AG04449 (cell line): ENCODE measurements around the gene CPZ.

ENCODE experiments used
- CTCF ChIA-PET: fragments of 350-600 bp; formaldehyde crosslinking; extraction: SDS; loops from one replicate; lab custom pipeline; 2021; ENCODE audit warnings: antibody characterized with exemption; lab: Yijun Ruan, JAX
- POLR2A ChIA-PET: fragments of 400-600, 350-600 bp; formaldehyde crosslinking; extraction: SDS; loops from one replicate; lab custom pipeline; 2020; ENCODE audit warnings: antibody characterized with exemption, inconsistent platforms; lab: Yijun Ruan, JAX
- DNase-seq: peaks from one replicate; pipeline ENCODE4 v3.0.0-alpha.2; 2010; ENCODE audit warnings: low read depth, low spot score
- H3K4me3 ChIP-seq: 2 replicates; pipeline ENCODE4 v1.5.1; 2011; ENCODE audit warnings: low read depth, mild to moderate bottlenecking, control low read depth, low read length
- CTCF ChIP-seq: IDR thresholded peaks from one replicate; pipeline ENCODE4 v1.5.1; 2011; ENCODE audit warnings: mild to moderate bottlenecking, moderate library complexity, low read length, control low read depth, inconsistent platforms; ENCODE audit not compliant: insufficient read depth; ENCODE audit errors: missing control alignments

The CPZ gene

GRCh38 chr4:8610858-8611616 lies 18.5 kb downstream of the CPZ start:
- no peak overlapping the region for H3K4me3 ChIP-seq
- no peak for DNase-seq
- ChIA-PET POLR2A (no interaction called here), CTCF (interaction anchor here (1.1 to 1.4 kb wide), 3 partner anchors 12 to 143 kb away, joined by 4 to 6 read pairs (median 5); no protein-coding TSS in a partner anchor)
- TF ChIP-seq CTCF: no peak

GRCh38 chr4:8612646-8613045 lies 20.1 kb downstream of the CPZ start:
- CTCF ChIA-PET: interaction anchor here (1.4 kb wide), 1 partner anchor 145 kb away, joined by 4 read pairs; no protein-coding TSS in a partner anchor
- DNase-seq: no peak
- TF ChIP-seq CTCF: no peak
- H3K4me3 ChIP-seq: no peak overlapping the region
- POLR2A ChIA-PET: interaction anchor here (0.7 kb wide), 1 partner anchor 169 kb away, joined by 3 read pairs; no protein-coding TSS in a partner anchor

GRCh38 chr4:8613421-8614364 lies 21.1 kb downstream of the CPZ start:
- TF ChIP-seq CTCF: no peak
- ChIA-PET CTCF (interaction anchor here (1.0 to 6.6 kb wide), 3 partner anchors 7 to 146 kb away, joined by 3 to 40 read pairs (median 4); no protein-coding TSS in a partner anchor), POLR2A (no interaction called here)

GRCh38 chr4:8614365-8615193 lies 22.0 kb downstream of the CPZ start:
- ChIA-PET POLR2A (no interaction called here), CTCF (interaction anchor here (1.3 to 6.6 kb wide), 2 partner anchors 8 to 23 kb away, joined by 3 to 40 read pairs; no protein-coding TSS in a partner anchor)
- no peak overlapping the region for H3K4me3 ChIP-seq
- TF ChIP-seq CTCF: no peak
- no peak for DNase-seq

More at GRCh38 chr4:8613421-8614364, 21.1 kb downstream of the CPZ start:
- no peak for DNase-seq
- H3K4me3 ChIP-seq: no peak overlapping the region

GRCh38 chr4:8615366-8615765 lies 22.8 kb downstream of the CPZ start:
- DNase-seq: no peak
- CTCF ChIA-PET: interaction anchor here (1.7 to 6.6 kb wide), 2 partner anchors 9 to 147 kb away, joined by 7 to 40 read pairs; no protein-coding TSS in a partner anchor

More at GRCh38 chr4:8615366-8615765, 22.8 kb downstream of the CPZ start:
- H3K4me3 ChIP-seq: no peak overlapping the region
- POLR2A ChIA-PET: no interaction called here
- no peak for TF ChIP-seq CTCF
